Measurements from ENCODE around the gene TAF3.
A peak's percentile ranks its signal among the peaks of the same experiment; 100 is the strongest.

The TAF3 gene

DNA sequence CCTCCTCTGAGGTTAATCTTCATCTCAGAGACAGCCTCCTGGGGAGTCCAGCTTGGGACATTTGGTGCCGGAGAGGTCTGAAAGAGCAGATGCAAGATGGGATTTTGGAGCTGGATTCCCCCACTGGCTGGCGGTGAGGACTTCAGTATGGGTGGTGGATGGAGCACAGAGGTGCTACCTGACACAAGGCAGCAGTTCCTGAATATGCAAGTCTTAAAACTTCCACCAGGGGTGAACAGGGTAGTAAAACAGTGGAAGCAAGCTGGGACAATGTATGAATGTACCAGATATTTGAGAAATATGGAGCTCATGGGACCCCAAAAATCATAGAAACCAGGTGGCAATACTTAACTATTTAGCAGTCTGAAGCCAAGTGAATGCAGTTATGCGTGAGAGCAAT, 4.8 kb upstream of the TAF3 start:
- H3K9ac ChIP-seq (ENCODE audit: low read length), result no peak overlapping the region
- no peak for DNase-seq (ENCODE audit: low read depth)
- no peak overlapping the region for H3K4me3 ChIP-seq (ENCODE audit: low read length)
- no peaks in the 10 kb centered on the region for H3K4me1 ChIP-seq (ENCODE audit: control insufficient read depth, insufficient read depth, low read length)
- H3K27me3 ChIP-seq (replicated peaks; ENCODE audit: control insufficient read depth, insufficient read depth, low read length), result peaks cover 23% of the 10 kb centered on the region
- H3K9me3 ChIP-seq (ENCODE audit: control insufficient read depth, low read length), result no peaks in the 10 kb centered on the region
- peaks cover 6% of the 10 kb centered on the region for H3K36me3 ChIP-seq (ENCODE audit: control insufficient read depth, insufficient read depth, low read length, severe bottlenecking)

- Histone ChIP-seq H3K27me3 (replicated peaks; ENCODE audit: control insufficient read depth, insufficient read depth, low read length) (peaks cover 23% of the 10 kb centered on the region), H3K4me1 (ENCODE audit: control insufficient read depth, insufficient read depth, low read length) (peaks cover 8% of the 10 kb centered on the region), H3K4me3 (ENCODE audit: low read length) (peak overlapping the region; percentile 90), H3K9ac (ENCODE audit: low read length) (peak overlapping the region; percentile 84), H3K36me3 (ENCODE audit: control insufficient read depth, insufficient read depth, low read length, severe bottlenecking) (no peaks in the 10 kb centered on the region), H3K9me3 (ENCODE audit: control insufficient read depth, low read length) (no peaks in the 10 kb centered on the region)
- DNase-seq (ENCODE audit: low read depth), result no peak
These were observed 729 bp upstream of the TAF3 start for GRCh38 chr10:7817576-7817975.

GRCh38 chr10:7817984-7818294, 366 bp upstream of the TAF3 start:
- H3K4me1 ChIP-seq (ENCODE audit: control insufficient read depth, insufficient read depth, low read length), result peaks cover 8% of the 10 kb centered on the region
- peak overlapping the region; percentile 90 for H3K4me3 ChIP-seq (ENCODE audit: low read length)
- H3K9me3 ChIP-seq (ENCODE audit: control insufficient read depth, low read length), result no peaks in the 10 kb centered on the region
- DNase-seq (ENCODE audit: low read depth), result no peak
- peak overlapping the region; percentile 84 for H3K9ac ChIP-seq (ENCODE audit: low read length)
- H3K27me3 ChIP-seq (replicated peaks; ENCODE audit: control insufficient read depth, insufficient read depth, low read length), result peaks cover 23% of the 10 kb centered on the region
- no peaks in the 10 kb centered on the region for H3K36me3 ChIP-seq (ENCODE audit: control insufficient read depth, insufficient read depth, low read length, severe bottlenecking)

- Histone ChIP-seq H3K4me1 (ENCODE audit: control insufficient read depth, insufficient read depth, low read length) (peaks cover 8% of the 10 kb centered on the region), H3K4me3 (ENCODE audit: low read length) (peak overlapping the region; percentile 90), H3K27me3 (replicated peaks; ENCODE audit: control insufficient read depth, insufficient read depth, low read length) (peaks cover 18% of the 10 kb centered on the region), H3K36me3 (ENCODE audit: control insufficient read depth, insufficient read depth, low read length, severe bottlenecking) (no peaks in the 10 kb centered on the region), H3K9me3 (ENCODE audit: control insufficient read depth, low read length) (no peaks in the 10 kb centered on the region), H3K9ac (ENCODE audit: low read length) (peak overlapping the region; percentile 84)
- DNase-seq (ENCODE audit: low read depth), result peak; percentile 83
These were observed 786 bp downstream of the TAF3 start for GRCh38 chr10:7819121-7819460.

- Histone ChIP-seq H3K27me3 (replicated peaks; ENCODE audit: control insufficient read depth, insufficient read depth, low read length) (no peaks in the 10 kb centered on the region), H3K4me3 (ENCODE audit: low read length) (no peak overlapping the region), H3K36me3 (ENCODE audit: control insufficient read depth, insufficient read depth, low read length, severe bottlenecking) (peaks cover 19% of the 10 kb centered on the region), H3K4me1 (ENCODE audit: control insufficient read depth, insufficient read depth, low read length) (peaks cover 8% of the 10 kb centered on the region), H3K9me3 (ENCODE audit: control insufficient read depth, low read length) (no peaks in the 10 kb centered on the region), H3K9ac (ENCODE audit: low read length) (no peak overlapping the region)
- DNase-seq (ENCODE audit: low read depth), result no peak
These were observed 5.9 kb downstream of the TAF3 start for GRCh38 chr10:7824251-7824650.

- Histone ChIP-seq H3K4me3 (ENCODE audit: low read length) (no peak overlapping the region), H3K9me3 (ENCODE audit: control insufficient read depth, low read length) (no peaks in the 10 kb centered on the region), H3K36me3 (ENCODE audit: control insufficient read depth, insufficient read depth, low read length, severe bottlenecking) (peaks cover 19% of the 10 kb centered on the region), H3K4me1 (ENCODE audit: control insufficient read depth, insufficient read depth, low read length) (no peaks in the 10 kb centered on the region), H3K27me3 (replicated peaks; ENCODE audit: control insufficient read depth, insufficient read depth, low read length) (no peaks in the 10 kb centered on the region), H3K9ac (ENCODE audit: low read length) (no peak overlapping the region)
- DNase-seq (ENCODE audit: low read depth), result peak; percentile 65
These were observed 8.7 kb downstream of the TAF3 start for GRCh38 chr10:7826971-7827370.

DNA sequence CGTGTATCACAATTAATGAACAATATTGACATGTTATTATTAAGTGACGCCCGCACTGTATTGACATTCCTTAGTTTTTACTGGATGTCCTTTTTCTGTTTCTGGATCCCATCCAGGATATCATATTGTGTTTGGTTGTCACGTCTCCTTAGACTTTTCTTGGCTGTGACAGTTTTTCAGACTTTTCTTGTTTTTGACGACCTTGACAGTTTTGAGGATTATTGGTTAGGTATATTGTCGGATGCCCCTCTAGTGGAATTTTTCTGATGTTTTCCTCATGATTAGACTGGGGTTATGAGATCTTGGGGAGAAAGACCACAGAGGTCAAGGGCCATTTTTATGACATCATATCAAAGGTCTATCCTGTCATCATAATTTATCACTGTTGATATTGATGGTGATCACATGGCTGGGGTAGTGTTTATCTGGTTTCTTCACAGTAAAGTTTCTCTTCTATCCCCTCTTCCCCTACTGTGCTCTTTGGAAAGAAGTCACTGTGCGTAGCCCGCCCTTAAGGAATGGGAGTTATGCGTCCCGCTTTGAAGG, 11.1 kb downstream of the TAF3 start:
- Histone ChIP-seq H3K9ac (ENCODE audit: low read length) (no peak overlapping the region), H3K27me3 (replicated peaks; ENCODE audit: control insufficient read depth, insufficient read depth, low read length) (no peaks in the 10 kb centered on the region), H3K36me3 (ENCODE audit: control insufficient read depth, insufficient read depth, low read length, severe bottlenecking) (peaks cover 17% of the 10 kb centered on the region), H3K9me3 (ENCODE audit: control insufficient read depth, low read length) (no peaks in the 10 kb centered on the region), H3K4me1 (ENCODE audit: control insufficient read depth, insufficient read depth, low read length) (no peaks in the 10 kb centered on the region), H3K4me3 (ENCODE audit: low read length) (no peak overlapping the region)
- no peak for DNase-seq (ENCODE audit: low read depth)

GRCh38 chr10:7832060-7832459, 13.8 kb downstream of the TAF3 start:
- peak; percentile 49 for DNase-seq (ENCODE audit: low read depth)
- H3K4me3 ChIP-seq (ENCODE audit: low read length), result no peak overlapping the region
- no peak overlapping the region for H3K9ac ChIP-seq (ENCODE audit: low read length)
- H3K36me3 ChIP-seq (ENCODE audit: control insufficient read depth, insufficient read depth, low read length, severe bottlenecking), result no peaks in the 10 kb centered on the region
- no peaks in the 10 kb centered on the region for H3K27me3 ChIP-seq (replicated peaks; ENCODE audit: control insufficient read depth, insufficient read depth, low read length)
- H3K9me3 ChIP-seq (ENCODE audit: control insufficient read depth, low read length), result no peaks in the 10 kb centered on the region
- H3K4me1 ChIP-seq (ENCODE audit: control insufficient read depth, insufficient read depth, low read length), result no peaks in the 10 kb centered on the region

DNA sequence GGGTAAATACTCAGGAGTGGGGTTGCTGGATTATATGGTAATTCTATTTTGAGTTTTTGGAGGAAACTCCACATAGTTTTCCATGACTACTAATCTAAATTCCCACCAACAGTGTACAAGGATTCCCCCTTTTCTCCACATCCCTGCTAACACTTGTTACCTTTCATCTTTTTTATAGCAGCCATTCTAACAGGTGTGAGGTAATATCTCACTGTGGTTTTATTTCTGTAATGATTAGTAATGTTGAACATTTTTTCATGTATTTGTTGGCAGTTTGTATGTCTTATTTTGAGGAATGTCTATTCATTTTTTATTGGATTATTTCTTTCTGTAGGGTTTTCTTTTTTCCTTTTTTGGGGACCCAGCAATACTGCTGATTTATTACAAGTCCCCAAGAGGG, 14.9 kb downstream of the TAF3 start:
- DNase-seq (ENCODE audit: low read depth), result no peak
- H3K9me3 ChIP-seq (ENCODE audit: control insufficient read depth, low read length), result no peaks in the 10 kb centered on the region
- no peaks in the 10 kb centered on the region for H3K27me3 ChIP-seq (replicated peaks; ENCODE audit: control insufficient read depth, insufficient read depth, low read length)
- no peaks in the 10 kb centered on the region for H3K4me1 ChIP-seq (ENCODE audit: control insufficient read depth, insufficient read depth, low read length)
- H3K36me3 ChIP-seq (ENCODE audit: control insufficient read depth, insufficient read depth, low read length, severe bottlenecking), result no peaks in the 10 kb centered on the region
- no peak overlapping the region for H3K9ac ChIP-seq (ENCODE audit: low read length)
- no peak overlapping the region for H3K4me3 ChIP-seq (ENCODE audit: low read length)

DNA sequence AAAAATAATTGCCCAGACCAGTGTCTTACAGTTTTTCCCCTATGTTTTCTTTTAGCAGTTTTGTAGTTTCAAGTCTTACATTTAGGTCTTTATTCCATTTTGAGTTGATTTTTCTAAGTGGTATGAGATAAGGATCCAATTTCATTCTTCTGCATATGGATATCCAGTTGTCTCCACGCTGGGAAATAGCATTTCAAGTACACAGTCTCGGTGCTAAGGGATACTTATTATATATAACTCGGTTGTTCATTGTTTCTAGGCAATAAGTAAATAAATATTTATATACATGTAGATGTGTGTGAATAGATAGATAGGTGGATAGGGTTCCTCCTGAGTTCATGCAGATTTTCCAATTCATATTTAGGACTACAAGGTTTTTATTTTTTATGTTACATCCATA, 16.0 kb downstream of the TAF3 start:
- H3K4me3 ChIP-seq (ENCODE audit: low read length), result no peak overlapping the region
- no peaks in the 10 kb centered on the region for H3K4me1 ChIP-seq (ENCODE audit: control insufficient read depth, insufficient read depth, low read length)
- no peaks in the 10 kb centered on the region for H3K36me3 ChIP-seq (ENCODE audit: control insufficient read depth, insufficient read depth, low read length, severe bottlenecking)
- H3K9ac ChIP-seq (ENCODE audit: low read length), result no peak overlapping the region
- no peaks in the 10 kb centered on the region for H3K9me3 ChIP-seq (ENCODE audit: control insufficient read depth, low read length)
- no peaks in the 10 kb centered on the region for H3K27me3 ChIP-seq (replicated peaks; ENCODE audit: control insufficient read depth, insufficient read depth, low read length)
- no peak for DNase-seq (ENCODE audit: low read depth)

DNA sequence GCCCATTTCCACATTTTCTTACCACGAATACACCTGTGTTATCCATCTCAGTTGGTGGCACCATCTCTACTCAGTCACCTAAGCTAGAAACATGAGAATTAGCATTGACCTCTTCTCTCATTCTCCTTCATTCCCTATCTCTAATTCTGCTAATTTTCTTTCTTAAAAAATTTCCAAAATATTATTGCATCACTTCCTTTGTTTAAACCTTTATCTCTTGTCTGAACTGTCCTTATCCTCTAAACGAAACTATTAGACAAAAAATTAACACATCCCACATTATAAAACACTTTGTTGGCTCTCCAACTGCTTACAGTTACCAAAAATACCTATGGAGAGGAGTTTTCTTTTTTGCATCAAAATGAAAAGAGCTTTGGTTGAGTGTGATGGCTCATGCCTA, 18.3 kb downstream of the TAF3 start:
- DNase-seq (ENCODE audit: low read depth), result no peak
- no peaks in the 10 kb centered on the region for H3K27me3 ChIP-seq (replicated peaks; ENCODE audit: control insufficient read depth, insufficient read depth, low read length)
- H3K4me1 ChIP-seq (ENCODE audit: control insufficient read depth, insufficient read depth, low read length), result no peaks in the 10 kb centered on the region
- no peak overlapping the region for H3K9ac ChIP-seq (ENCODE audit: low read length)
- H3K36me3 ChIP-seq (ENCODE audit: control insufficient read depth, insufficient read depth, low read length, severe bottlenecking), result no peaks in the 10 kb centered on the region
- H3K4me3 ChIP-seq (ENCODE audit: low read length), result no peak overlapping the region
- H3K9me3 ChIP-seq (ENCODE audit: control insufficient read depth, low read length), result no peaks in the 10 kb centered on the region

GRCh38 chr10:7846591-7846990, 28.3 kb downstream of the TAF3 start:
- H3K9me3 ChIP-seq (ENCODE audit: control insufficient read depth, low read length), result no peaks in the 10 kb centered on the region
- H3K4me1 ChIP-seq (ENCODE audit: control insufficient read depth, insufficient read depth, low read length), result peaks cover 7% of the 10 kb centered on the region
- peak; percentile 4 for DNase-seq (ENCODE audit: low read depth)
- H3K4me3 ChIP-seq (ENCODE audit: low read length), result no peak overlapping the region
- H3K36me3 ChIP-seq (ENCODE audit: control insufficient read depth, insufficient read depth, low read length, severe bottlenecking), result no peaks in the 10 kb centered on the region
- no peak overlapping the region for H3K9ac ChIP-seq (ENCODE audit: low read length)
- H3K27me3 ChIP-seq (replicated peaks; ENCODE audit: control insufficient read depth, insufficient read depth, low read length), result no peaks in the 10 kb centered on the region
